IMR-90 (cell line): ENCODE data around the gene INPPL1. TPM values are rescaled to one million over a fixed set of nuclear protein-coding genes. Genes with fewer than 3 reads are reported as not detected.

Experiments
- ATAC-seq: fragments of 200-7000 bp; cut with Tn5 transposase; 2 replicates; pipeline ENCODE4 v1.9.1; 2020; ENCODE audit warnings: low read depth, mild to moderate bottlenecking, moderate library complexity
- BruUV-seq: library from RNA; stranded (reverse); fragments of 400-500 nt; replicated peaks from 2 replicates; lab custom pipeline; 2021; lab: Mats Ljungman, UMichigan
- CTCF ChIA-PET: fragments of 300-600 bp; formaldehyde crosslinking; extraction: SDS; loops from one replicate; lab custom pipeline; 2021; ENCODE audit warnings: antibody characterized with exemption; lab: Yijun Ruan, JAX
- POLR2A ChIA-PET: fragments of 300-600 bp; sonication (Branson Sonifier 250); formaldehyde crosslinking; loops from one replicate; lab custom pipeline; 2022; ENCODE audit warnings: antibody characterized with exemption; ENCODE audit not compliant: unreplicated experiment; lab: Charles Lee
- DNase-seq: peaks from one replicate; pipeline ENCODE4 v3.0.0; 2013
- H2AFZ ChIP-seq: replicated peaks from 2 replicates; pipeline ENCODE3; 2013; ENCODE audit warnings: low read length, mild to moderate bottlenecking; ENCODE audit not compliant: poor library complexity
- H2AK5ac ChIP-seq: 2 replicates; pipeline ENCODE4 v1.6.1; 2013; ENCODE audit warnings: low read depth, low read length, inconsistent platforms
- H2AK9ac ChIP-seq: replicated peaks from 2 replicates; pipeline ENCODE3; 2013; ENCODE audit warnings: mild to moderate bottlenecking, low read depth, low read length, moderate library complexity; ENCODE audit not compliant: poor library complexity
- H2BK120ac ChIP-seq: 2 replicates; pipeline ENCODE4 v1.6.1; 2013; ENCODE audit warnings: low read depth, low read length, inconsistent platforms
- H2BK15ac ChIP-seq: 3 replicates; pipeline ENCODE4 v1.6.1; 2013; ENCODE audit warnings: low read depth, low read length, inconsistent platforms
- H2BK20ac ChIP-seq: 2 replicates; pipeline ENCODE4 v1.6.1; 2013; ENCODE audit warnings: low read depth, mild to moderate bottlenecking, inconsistent platforms, low read length, moderate library complexity
- H2BK5ac ChIP-seq: 2 replicates; pipeline ENCODE4 v1.6.1; 2013; ENCODE audit warnings: mild to moderate bottlenecking, low read depth, low read length, inconsistent platforms; ENCODE audit not compliant: poor library complexity, severe bottlenecking
- H3K14ac ChIP-seq: replicated peaks from 2 replicates; pipeline ENCODE4 v1.6.1; 2013; ENCODE audit warnings: low read depth, low read length, inconsistent platforms
- H3K18ac ChIP-seq: 2 replicates; pipeline ENCODE4 v1.6.1; 2013; ENCODE audit warnings: low read depth, low read length, control low read depth
- H3K23ac ChIP-seq: 2 replicates; pipeline ENCODE4 v1.6.1; 2013; ENCODE audit warnings: low read depth, low read length, inconsistent platforms
- H3K27ac ChIP-seq: 2 replicates; pipeline ENCODE4 v1.5.1; 2013; ENCODE audit warnings: mild to moderate bottlenecking, control low read depth, low read length; ENCODE audit not compliant: insufficient read depth
- H3K27me3 ChIP-seq: 2 replicates; pipeline ENCODE4 v1.6.1; 2013; ENCODE audit warnings: low read length; ENCODE audit not compliant: control insufficient read depth, insufficient read depth
- H3K36me3 ChIP-seq: 2 replicates; pipeline ENCODE4 v1.6.1; 2013; ENCODE audit warnings: low read length, mixed read lengths; ENCODE audit not compliant: control insufficient read depth, insufficient read depth
- H3K4ac ChIP-seq: 2 replicates; pipeline ENCODE4 v1.6.1; 2013; ENCODE audit warnings: low read depth, low read length, inconsistent platforms
- H3K4me1 ChIP-seq: 2 replicates; pipeline ENCODE4 v1.6.1; 2013; ENCODE audit warnings: low read length, mixed read lengths; ENCODE audit not compliant: control insufficient read depth, insufficient read depth
- H3K4me2 ChIP-seq: 2 replicates; pipeline ENCODE4 v1.6.1; 2013; ENCODE audit warnings: low read depth, mild to moderate bottlenecking, control low read depth, low read length, moderate library complexity
- H3K4me3 ChIP-seq: 2 replicates; pipeline ENCODE4 v1.5.1; 2013; ENCODE audit warnings: low read depth, mild to moderate bottlenecking, control low read depth, low read length, moderate library complexity; ENCODE audit not compliant: insufficient read depth
- H3K56ac ChIP-seq: 2 replicates; pipeline ENCODE4 v1.6.1; 2013; ENCODE audit warnings: low read length, inconsistent platforms; ENCODE audit not compliant: insufficient read depth; ENCODE audit errors: extremely low read depth
- H3K79me1 ChIP-seq, 2 experiments: 2 replicates each; pipeline ENCODE4 v1.6.1; 2013; ENCODE audit warnings: low read length in 2 of 2, inconsistent platforms in 1 of 2, low read depth in 1 of 2
- H3K9ac ChIP-seq: 2 replicates; pipeline ENCODE4 v1.6.1; 2013; ENCODE audit warnings: low read depth, low read length, control low read depth
- H3K9me1 ChIP-seq: 2 replicates; pipeline ENCODE4 v1.6.1; 2013; ENCODE audit warnings: low read length, inconsistent platforms; ENCODE audit not compliant: insufficient read depth
- H3K9me3 ChIP-seq: 2 replicates; pipeline ENCODE4 v1.6.1; 2013; ENCODE audit warnings: low read length; ENCODE audit not compliant: control insufficient read depth, insufficient read depth
- H4K20me1 ChIP-seq: 2 replicates; pipeline ENCODE4 v1.6.1; 2013; ENCODE audit warnings: low read length, inconsistent platforms; ENCODE audit not compliant: insufficient read depth
- H4K5ac ChIP-seq: 2 replicates; pipeline ENCODE4 v1.6.1; 2013; ENCODE audit warnings: mild to moderate bottlenecking, low read depth, low read length, control low read depth
- H4K8ac ChIP-seq, 2 experiments: 2 replicates each; pipeline ENCODE4 v1.6.1; 2013; ENCODE audit warnings: low read depth in 2 of 2, low read length in 2 of 2, control low read depth in 1 of 2, inconsistent platforms in 1 of 2
- H4K91ac ChIP-seq: 2 replicates; pipeline ENCODE4 v1.6.1; 2013; ENCODE audit warnings: low read depth, low read length, inconsistent platforms; ENCODE audit not compliant: insufficient read depth
- CTCF ChIP-seq: conservative IDR thresholded peaks from 2 replicates; pipeline ENCODE4 v1.5.1; 2012; ENCODE audit warnings: mild to moderate bottlenecking, low read depth, low read length, improper control_type of control experiment
- ELK1 ChIP-seq: fragments of 150-350 bp; IDR thresholded peaks from 2 replicates; pipeline ENCODE4 v1.6.1; 2016; ENCODE audit warnings: low read depth, mild to moderate bottlenecking, low read length, moderate library complexity, borderline replicate concordance
- FOS ChIP-seq: fragments of 150-350 bp; IDR thresholded peaks from 2 replicates; pipeline ENCODE4 v1.6.1; 2016; ENCODE audit warnings: low read depth, low read length
- MAFK ChIP-seq: IDR thresholded peaks from 2 replicates; pipeline ENCODE4 v1.6.1; 2012; ENCODE audit warnings: low read depth, low read length, improper control_type of control experiment
- MAZ ChIP-seq: IDR thresholded peaks from 2 replicates; pipeline ENCODE4 v1.6.1; 2012; ENCODE audit warnings: low read depth, mild to moderate bottlenecking, low read length, improper control_type of control experiment, moderate library complexity, borderline replicate concordance
- MXI1 ChIP-seq: IDR thresholded peaks from 2 replicates; pipeline ENCODE4 v1.6.1; 2012; ENCODE audit warnings: low read depth, mild to moderate bottlenecking, low read length, moderate library complexity, borderline replicate concordance
- NFE2L2 ChIP-seq: fragments of 150-350 bp; IDR thresholded peaks from 2 replicates; pipeline ENCODE4 v1.6.1; 2016; ENCODE audit warnings: low read depth, mild to moderate bottlenecking, low read length
- RFX5 ChIP-seq: IDR thresholded peaks from 2 replicates; pipeline ENCODE4 v1.8.0; 2012; ENCODE audit warnings: low read depth, mild to moderate bottlenecking, low read length, moderate library complexity
- WGBS, 2 experiments: methylation state at CpG; one replicate each; pipeline versions ENCODE4 v1.1.5 to v1.1.7; 2013; ENCODE audit warnings: missing lambda C conversion rate in 2 of 2; ENCODE audit not compliant: insufficient read length in 1 of 2; ENCODE audit errors: extremely low coverage in 2 of 2; 5-methylcytosine and 5-hydroxymethylcytosine counted together
- dilution Hi-C: fragments of 300-500 bp; cut with HindIII; formaldehyde crosslinking; loops from one replicate; pipeline ENCODE4 v1.14.3; 2018; ENCODE audit warnings: low sequenced_read_pairs; ENCODE audit not compliant: unreplicated experiment
- in situ Hi-C: fragments of 300-500 bp; cut with MboI; formaldehyde crosslinking; loops from 3 replicates; pipeline ENCODE4 v1.14.3; 2019; ENCODE audit warnings: low sequenced_read_pairs, inconsistent platforms, mixed read lengths
- intact Hi-C: fragments of 100-400 bp; cut with micrococcal nuclease; formaldehyde crosslinking; loops from 2 replicates; pipeline ENCODE4 v1.10.0; 2022
- polyA plus RNA-seq, 3 experiments: library from polyadenylated mRNA; depleted of rRNA; stranded (reverse); fragments of >200 nt; gene quantifications; 2 replicates each; pipeline ENCODE4 v1.2.3, GENCODE V29; 2012; ENCODE audit warnings: low replicate concordance in 1 of 3
- total RNA-seq: library from RNA; depleted of rRNA; stranded (reverse); fragments of >200 nt; gene quantifications from 2 replicates; pipeline ENCODE4 v1.2.3, GENCODE V29; 2012

INPPL1 gene
- total and polyA plus RNA-seq, 2 of the 4 experiments (the other 2 are of a cell fraction), result 27.4 to 105 TPM

- H3K27me3 ChIP-seq, result peaks cover 3% of the 10 kb centered on the region; the same call in 1 of the 2 replicates
- H2BK15ac ChIP-seq, result no peak overlapping the region
- CTCF ChIA-PET, result no interaction called here
Measured at GRCh38 chr11:72203163-72203562, 21.4 kb upstream of the INPPL1 start.

More at GRCh38 chr11:72203163-72203562, 21.4 kb upstream of the INPPL1 start:
- H3K14ac ChIP-seq, result no peak overlapping the region
- no peak overlapping the region for H2BK20ac ChIP-seq
- H4K8ac ChIP-seq, result no peak overlapping the region
- POLR2A ChIA-PET, result no interaction called here
- intact Hi-C loops (no loop called here), in situ Hi-C loops (no loop called here), dilution Hi-C loops (no loop called here)
- H3K56ac ChIP-seq, result no peak overlapping the region
- no peak overlapping the region for H2BK5ac ChIP-seq
- H3K4me3 ChIP-seq, result no peak overlapping the region
- no peaks in the 10 kb centered on the region for H4K20me1 ChIP-seq
- TF ChIP-seq MAFK (no peak), ELK1 (no peak), CTCF (no peak), MXI1 (no peak), NFE2L2 (no peak), FOS (no peak), MAZ (no peak), RFX5 (no peak)
- no peaks in the 10 kb centered on the region for H3K4me1 ChIP-seq
- H2AK5ac ChIP-seq, result no peak overlapping the region
- ATAC-seq (no peak), DNase-seq (no peak)
- H2AFZ ChIP-seq, result no peak overlapping the region
- H3K27ac ChIP-seq, result no peak overlapping the region
- H2BK120ac ChIP-seq, result no peak overlapping the region
- no TSS peak for BruUV-seq
- H3K9ac ChIP-seq, result no peak overlapping the region
- H2AK9ac ChIP-seq, result no peak overlapping the region
- H3K9me3 ChIP-seq, result no peaks in the 10 kb centered on the region
- no peak overlapping the region for H3K4ac ChIP-seq
- no peaks in the 10 kb centered on the region for H3K9me1 ChIP-seq
- no peak overlapping the region for H4K91ac ChIP-seq
- H3K4me2 ChIP-seq, result no peak overlapping the region
- no peaks in the 10 kb centered on the region for H3K79me1 ChIP-seq
- H3K18ac ChIP-seq, result no peak overlapping the region
- no peak overlapping the region for H4K5ac ChIP-seq
- no peaks in the 10 kb centered on the region for H3K36me3 ChIP-seq
- H3K23ac ChIP-seq, result no peak overlapping the region
- WGBS, 2 experiments, result 67% methylated on average over 1 of the region's 2 CpGs; no CpG with 5 or more reads in 1 of the 2 experiments
